SK-N-SH (cell line): Measurements from ENCODE around the gene VSIG10L2.

Experiments
- CTCF ChIP-seq: fragments of 200-600 bp; sonication (generic); IDR thresholded peaks from 2 replicates; pipeline ENCODE4 v1.6.1; 2017; ENCODE audit warnings: antibody characterized with exemption, mild to moderate bottlenecking, moderate library complexity
- MAX ChIP-seq: IDR thresholded peaks from 2 replicates; pipeline ENCODE4 v1.4.0; 2012; ENCODE audit warnings: low read depth
- MXI1 ChIP-seq: IDR thresholded peaks from 2 replicates; pipeline ENCODE4 v1.6.1; 2012; ENCODE audit warnings: mild to moderate bottlenecking, low read depth, low read length, improper control_type of control experiment
- REST ChIP-seq: IDR thresholded peaks from 2 replicates; pipeline ENCODE4 v1.6.1; 2012; ENCODE audit warnings: mild to moderate bottlenecking, low read depth, low read length, moderate library complexity
- RXRA ChIP-seq: IDR thresholded peaks from 2 replicates; pipeline ENCODE4 v1.4.0; 2012; ENCODE audit warnings: low read depth, mild to moderate bottlenecking, borderline replicate concordance
- USF2 ChIP-seq: fragments of 150-350 bp; IDR thresholded peaks from 2 replicates; pipeline ENCODE4 v1.6.1; 2017; ENCODE audit warnings: antibody characterized with exemption, low read length, low read depth, borderline replicate concordance
- YY1 ChIP-seq: IDR thresholded peaks from 2 replicates; pipeline ENCODE4 v1.4.0; 2012; ENCODE audit warnings: low read depth, mild to moderate bottlenecking

GRCh38 chr11:125960771-125961170 is 14.9 kb downstream of the VSIG10L2 start:
- TF ChIP-seq CTCF (no peak), USF2 (no peak), REST (no peak), YY1 (no peak), RXRA (no peak), MAX (no peak), MXI1 (no peak)
